ENCODE measurements around the gene BRD3. TPM values are rescaled to one million over a fixed set of nuclear protein-coding genes. Genes with fewer than 3 reads are reported as not detected.
A peak's percentile ranks its signal among the peaks of the same experiment; 100 is the strongest.

Gene BRD3
- total RNA-seq, 1 experiment from 2014 or later: 57.5 TPM

DNA sequence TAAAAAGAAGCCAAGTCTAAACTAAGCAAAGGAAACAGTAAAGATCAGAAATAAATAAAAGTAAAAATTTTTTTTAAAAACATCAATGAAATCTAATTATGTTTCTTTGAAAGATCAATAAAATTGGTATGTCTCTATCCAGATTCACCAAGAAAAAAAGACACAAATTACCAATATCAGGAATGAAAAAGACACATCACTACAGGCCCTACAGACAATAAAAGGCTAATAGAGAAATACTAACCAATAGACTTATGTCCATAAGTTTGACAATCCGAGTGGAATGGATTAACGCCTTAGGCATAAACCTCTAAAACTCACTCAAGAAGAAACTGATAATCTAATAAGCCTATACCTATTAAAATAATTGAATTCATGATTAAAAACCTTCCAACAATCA is 30.2 kb downstream of the BRD3 start:
- intact Hi-C loops (cut with micrococcal nuclease; ENCODE audit: unreplicated experiment): no loop called here
- Histone ChIP-seq H3K4me3 (ENCODE audit: low read depth, low read length) (no peak overlapping the region), H3K36me3 (ENCODE audit: control insufficient read depth, insufficient read depth, low read length) (peaks cover 4% of the 10 kb centered on the region; the same call in 1 of the 2 replicates), H3K9me3 (no peaks in the 10 kb centered on the region), H3K4me1 (no peaks in the 10 kb centered on the region), H3K27me3 (replicated peaks; ENCODE audit: control insufficient read depth, insufficient read depth, low read length) (no peaks in the 10 kb centered on the region)
- Mint-ChIP-seq H3K27ac (ENCODE audit: unreplicated experiment) (no peak overlapping the region), H3K4me3 (ENCODE audit: unreplicated experiment) (no peak overlapping the region), H3K36me3 (ENCODE audit: insufficient read depth, unreplicated experiment) (peaks cover 53% of the 10 kb centered on the region), H3K27me3 (ENCODE audit: insufficient read depth, unreplicated experiment) (no peaks in the 10 kb centered on the region), H3K4me1 (ENCODE audit: low read depth, unreplicated experiment) (no peaks in the 10 kb centered on the region), H3K9me3 (ENCODE audit: unreplicated experiment) (no peaks in the 10 kb centered on the region)
- TF ChIP-seq, protein P1, sequence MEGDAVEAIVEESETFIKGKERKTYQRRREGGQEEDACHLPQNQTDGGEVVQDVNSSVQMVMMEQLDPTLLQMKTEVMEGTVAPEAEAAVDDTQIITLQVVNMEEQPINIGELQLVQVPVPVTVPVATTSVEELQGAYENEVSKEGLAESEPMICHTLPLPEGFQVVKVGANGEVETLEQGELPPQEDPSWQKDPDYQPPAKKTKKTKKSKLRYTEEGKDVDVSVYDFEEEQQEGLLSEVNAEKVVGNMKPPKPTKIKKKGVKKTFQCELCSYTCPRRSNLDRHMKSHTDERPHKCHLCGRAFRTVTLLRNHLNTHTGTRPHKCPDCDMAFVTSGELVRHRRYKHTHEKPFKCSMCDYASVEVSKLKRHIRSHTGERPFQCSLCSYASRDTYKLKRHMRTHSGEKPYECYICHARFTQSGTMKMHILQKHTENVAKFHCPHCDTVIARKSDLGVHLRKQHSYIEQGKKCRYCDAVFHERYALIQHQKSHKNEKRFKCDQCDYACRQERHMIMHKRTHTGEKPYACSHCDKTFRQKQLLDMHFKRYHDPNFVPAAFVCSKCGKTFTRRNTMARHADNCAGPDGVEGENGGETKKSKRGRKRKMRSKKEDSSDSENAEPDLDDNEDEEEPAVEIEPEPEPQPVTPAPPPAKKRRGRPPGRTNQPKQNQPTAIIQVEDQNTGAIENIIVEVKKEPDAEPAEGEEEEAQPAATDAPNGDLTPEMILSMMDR (IDR thresholded peaks at IDR 0.05; ENCODE audit: insufficient read depth in 1 of 2, low read depth in 1 of 2, low read length in 1 of 2, severe bottlenecking in 1 of 2, unreplicated experiment in 1 of 2): no peak
- no TSS peak for BruUV-seq (replicated peaks)
- no peak for DNase-seq
- ChIA-PET CTCF (no interaction called here), POLR2A (no interaction called here)

- no peak overlapping the region for H3K4me3 ChIP-seq (ENCODE audit: low read depth, low read length)
- no peaks in the 10 kb centered on the region for H3K9me3 Mint-ChIP-seq (ENCODE audit: unreplicated experiment)
- peaks cover 53% of the 10 kb centered on the region for H3K36me3 Mint-ChIP-seq (ENCODE audit: insufficient read depth, unreplicated experiment)
- intact Hi-C loops (cut with micrococcal nuclease; ENCODE audit: unreplicated experiment): no loop called here
- TF ChIP-seq, protein P1 (IDR thresholded peaks at IDR 0.05; ENCODE audit: insufficient read depth in 1 of 2, low read depth in 1 of 2, low read length in 1 of 2, severe bottlenecking in 1 of 2, unreplicated experiment in 1 of 2): no peak
- peak in 1 of 2 experiments; percentile 21 for DNase-seq
- H3K36me3 ChIP-seq (ENCODE audit: control insufficient read depth, insufficient read depth, low read length): peaks cover 4% of the 10 kb centered on the region; the same call in 1 of the 2 replicates
- no peak overlapping the region for H3K4me3 Mint-ChIP-seq (ENCODE audit: unreplicated experiment)
- H3K27me3 Mint-ChIP-seq (ENCODE audit: insufficient read depth, unreplicated experiment): no peaks in the 10 kb centered on the region
- ChIA-PET POLR2A (no interaction called here), CTCF (no interaction called here)
- H3K4me1 ChIP-seq: no peaks in the 10 kb centered on the region
- no TSS peak for BruUV-seq (replicated peaks)
- no peaks in the 10 kb centered on the region for H3K4me1 Mint-ChIP-seq (ENCODE audit: low read depth, unreplicated experiment)
- no peak overlapping the region for H3K27ac Mint-ChIP-seq (ENCODE audit: unreplicated experiment)
- H3K27me3 ChIP-seq (replicated peaks; ENCODE audit: control insufficient read depth, insufficient read depth, low read length): no peaks in the 10 kb centered on the region
- no peaks in the 10 kb centered on the region for H3K9me3 ChIP-seq
Observed at GRCh38 chr9:134036130-134036529, 31.7 kb downstream of the BRD3 start.

- Mint-ChIP-seq H3K4me1 (ENCODE audit: low read depth, unreplicated experiment) (no peaks in the 10 kb centered on the region), H3K4me3 (ENCODE audit: unreplicated experiment) (no peak overlapping the region), H3K9me3 (ENCODE audit: unreplicated experiment) (no peaks in the 10 kb centered on the region), H3K27me3 (ENCODE audit: insufficient read depth, unreplicated experiment) (no peaks in the 10 kb centered on the region), H3K36me3 (ENCODE audit: insufficient read depth, unreplicated experiment) (peaks cover 52% of the 10 kb centered on the region), H3K27ac (ENCODE audit: unreplicated experiment) (no peak overlapping the region)
- peak in 1 of 2 experiments; percentile 26 for DNase-seq
- ChIA-PET POLR2A (no interaction called here), CTCF (no interaction called here)
- no TSS peak for BruUV-seq (replicated peaks)
- intact Hi-C loops (cut with micrococcal nuclease; ENCODE audit: unreplicated experiment): no loop called here
- Histone ChIP-seq H3K4me3 (ENCODE audit: low read depth, low read length) (no peak overlapping the region), H3K36me3 (ENCODE audit: control insufficient read depth, insufficient read depth, low read length) (peaks cover 4% of the 10 kb centered on the region; the same call in 1 of the 2 replicates), H3K27me3 (replicated peaks; ENCODE audit: control insufficient read depth, insufficient read depth, low read length) (no peaks in the 10 kb centered on the region), H3K4me1 (no peaks in the 10 kb centered on the region), H3K9me3 (no peaks in the 10 kb centered on the region)
- TF ChIP-seq, protein P1 (IDR thresholded peaks at IDR 0.05; ENCODE audit: insufficient read depth in 1 of 2, low read depth in 1 of 2, low read length in 1 of 2, severe bottlenecking in 1 of 2, unreplicated experiment in 1 of 2): no peak
Observed at GRCh38 chr9:134035041-134036039, 32.5 kb downstream of the BRD3 start.
